NCI-H2081 treated with DMSO at 0.1 percent for 48 hours (cell line): ENCODE data around the gene ALAS1.

Source experiments
- DNase-seq: peaks from one replicate; lab custom pipeline; 2025; lab: John Stamatoyannopoulos, UW

ALAS1 gene

GRCh38 chr3:52221141-52221562 lies 23.2 kb downstream of the ALAS1 start:
- no peak for DNase-seq

- no peak for DNase-seq
Measured at GRCh38 chr3:52221563-52222318, 23.8 kb downstream of the ALAS1 start.

GRCh38 chr3:52222319-52223221 lies 24.6 kb downstream of the ALAS1 start:
- DNase-seq, result no peak

GRCh38 chr3:52223449-52224408 lies 25.8 kb downstream of the ALAS1 start:
- no peak for DNase-seq

- DNase-seq, result no peak
Measured at GRCh38 chr3:52225452-52226228, 27.7 kb downstream of the ALAS1 start, which contains the start of gene TLR9. TLR9 (minus strand) TSS chr3:52225645; CDS start chr3:52225529, 116 bp downstream.

- no peak for DNase-seq
Measured at GRCh38 chr3:52226229-52226817, 28.4 kb downstream of the ALAS1 start.

GRCh38 chr3:52227117-52227516 lies 29.2 kb downstream of the ALAS1 start:
- no peak for DNase-seq

- no peak for DNase-seq
Measured at GRCh38 chr3:52227766-52228165, 29.8 kb downstream of the ALAS1 start.

GRCh38 chr3:52228266-52228665 lies 30.3 kb downstream of the ALAS1 start:
- DNase-seq, result no peak

GRCh38 chr3:52228751-52229291 lies 30.9 kb downstream of the ALAS1 start:
- no peak for DNase-seq

GRCh38 chr3:52229656-52230055 lies 31.7 kb downstream of the ALAS1 start:
- DNase-seq, result no peak

GRCh38 chr3:52230461-52230860 lies 32.5 kb downstream of the ALAS1 start:
- DNase-seq, result no peak

GRCh38 chr3:52230889-52231499 lies 33.0 kb downstream of the ALAS1 start:
- DNase-seq, result no peak

GRCh38 chr3:52231502-52232278 lies 33.7 kb downstream of the ALAS1 start:
- DNase-seq, result no peak

GRCh38 chr3:52232279-52233107 lies 34.5 kb downstream of the ALAS1 start:
- no peak for DNase-seq

GRCh38 chr3:52233108-52233591 lies 35.2 kb downstream of the ALAS1 start:
- no peak for DNase-seq

GRCh38 chr3:52233968-52234367 lies 36.0 kb downstream of the ALAS1 start:
- no peak for DNase-seq
